GM10248 (cell line): Measurements from ENCODE around the gene PIGO.

Experiments
- CTCF ChIA-PET: fragments of 300-600 bp; sonication (Branson Sonifier 250); formaldehyde crosslinking; extraction: SDS; loops from one replicate; lab custom pipeline; 2021; ENCODE audit warnings: antibody characterized with exemption; lab: Yijun Ruan, JAX
- POLR2A ChIA-PET: fragments of 350-650 bp; sonication (Branson Sonifier 250); formaldehyde crosslinking; extraction: SDS; loops from one replicate; lab custom pipeline; 2020; ENCODE audit warnings: antibody characterized with exemption; lab: Yijun Ruan, JAX
- DNase-seq: peaks from one replicate; pipeline ENCODE4 v3.0.0; 2012; ENCODE audit errors: extremely low spot score
- CTCF ChIP-seq: IDR thresholded peaks from 2 replicates; pipeline ENCODE4 v1.5.1; 2012; ENCODE audit warnings: mild to moderate bottlenecking, low read depth; ENCODE audit errors: extremely low read depth, missing control alignments, control extremely low read depth

PIGO gene

GRCh38 chr9:35085078-35085477 lies 11.3 kb downstream of the PIGO start:
- ChIA-PET CTCF (interaction anchor here (0.8 kb wide), 1 partner anchor 186 kb away, joined by 3 read pairs; no protein-coding TSS in a partner anchor), POLR2A (no interaction called here)
- no peak for DNase-seq
- TF ChIP-seq CTCF: no peak

- DNase-seq: peak; percentile 94
- no peak for TF ChIP-seq CTCF
- POLR2A ChIA-PET: interaction anchor here (1.0 to 1.5 kb wide), 7 partner anchors 8 to 86 kb away, joined by 3 to 6 read pairs (median 4); partner anchors contain the start of gene STOML2
- CTCF ChIA-PET: interaction anchor here (1.0 to 13.4 kb wide), 13 partner anchors 7 to 567 kb away, joined by 3 to 177 read pairs (median 3); partner anchors contain the start of genes ATOSB, PIGO and VCP
Observed at GRCh38 chr9:35079426-35080341, 16.7 kb downstream of the PIGO start, which contains the start of gene FANCG. Gene FANCG, minus strand, starts transcription at chr9:35079942. Its CDS starts 418 bp downstream, at chr9:35079524.

- DNase-seq: no peak
- CTCF ChIA-PET: interaction anchor here (1.0 to 13.4 kb wide), 7 partner anchors 8 to 568 kb away, joined by 3 to 177 read pairs (median 7); partner anchors contain the start of genes ATOSB and PIGO
- POLR2A ChIA-PET: interaction anchor here (1.0 to 1.5 kb wide), 3 partner anchors 11 to 86 kb away, joined by 3 to 4 read pairs (median 4); no protein-coding TSS in a partner anchor
- TF ChIP-seq CTCF: no peak
Observed at GRCh38 chr9:35079041-35079425, 17.4 kb downstream of the PIGO start.

GRCh38 chr9:35078066-35078465 lies 18.3 kb downstream of the PIGO start:
- POLR2A ChIA-PET: interaction anchor here (0.5 kb wide), 1 partner anchor 9 kb away, joined by 3 read pairs; no protein-coding TSS in a partner anchor
- no peak for TF ChIP-seq CTCF
- no peak for DNase-seq
- CTCF ChIA-PET: interaction anchor here (0.6 to 13.4 kb wide), 5 partner anchors 16 to 525 kb away, joined by 3 to 177 read pairs (median 21); partner anchors contain the start of gene PIGO

GRCh38 chr9:35076848-35077247 lies 19.5 kb downstream of the PIGO start:
- no peak for TF ChIP-seq CTCF
- POLR2A ChIA-PET: no interaction called here
- no peak for DNase-seq
- CTCF ChIA-PET: interaction anchor here (0.8 to 13.4 kb wide), 6 partner anchors 17 to 178 kb away, joined by 3 to 177 read pairs (median 6); partner anchors contain the start of genes DNAJB5, PIGO and STOML2

- CTCF ChIA-PET: interaction anchor here (0.9 to 13.4 kb wide), 3 partner anchors 19 to 429 kb away, joined by 3 to 177 read pairs (median 4); partner anchors contain the start of genes GALT and PIGO
Observed at GRCh38 chr9:35075358-35075757, 21.0 kb downstream of the PIGO start.

More at GRCh38 chr9:35075358-35075757, 21.0 kb downstream of the PIGO start:
- POLR2A ChIA-PET: no interaction called here
- DNase-seq: no peak
- no peak for TF ChIP-seq CTCF
